Left ventricle myocardium inferior (tissue), 1 donor: ENCODE results near the gene TINAGL1. TPM values are rescaled to one million over a fixed set of nuclear protein-coding genes. Genes with fewer than 3 reads are reported as not detected.

ENCODE experiments used
- DNase-seq: peaks from one replicate; pipeline ENCODE4 v3.0.0-alpha.2; 2020
- H3K27ac ChIP-seq: fragments of 200-600 bp; replicated peaks from 2 replicates; pipeline ENCODE4 v1.8.0; 2021
- H3K27me3 ChIP-seq: fragments of 200-600 bp; 2 replicates; pipeline ENCODE4 v1.8.0; 2021; ENCODE audit warnings: low read depth
- H3K36me3 ChIP-seq: fragments of 200-600 bp; 2 replicates; pipeline ENCODE4 v1.8.0; 2021
- H3K4me1 ChIP-seq: fragments of 200-600 bp; 2 replicates; pipeline ENCODE4 v1.8.0; 2021
- H3K4me3 ChIP-seq: fragments of 200-600 bp; 2 replicates; pipeline ENCODE4 v1.8.0; 2021; ENCODE audit warnings: mild to moderate bottlenecking, moderate library complexity
- H3K9me3 ChIP-seq: fragments of 200-600 bp; replicated peaks from 2 replicates; pipeline ENCODE4 v1.8.0; 2021
- intact Hi-C: fragments of 100-400 bp; cut with micrococcal nuclease; formaldehyde crosslinking; loops from one replicate; pipeline ENCODE4 v1.11.0; 2022
- total RNA-seq: library from RNA; stranded (reverse); fragmentation: NEBNext Ultra II Directional; extraction: Animal tissue kit (Norgen Biotek cat#: 25700); gene quantifications from one replicate; pipeline ENCODE4 v1.2.1, GENCODE V29; 2021
- TF ChIP-seq, protein P1 (sequence below): fragments of 200-600 bp; IDR thresholded peaks from 2 replicates; pipeline ENCODE4 v1.8.0; 2021; ENCODE audit warnings: antibody characterized with exemption, mild to moderate bottlenecking, borderline replicate concordance
- donor health status: DM: no; HTN: yes; CAD: no; lungs with severe emphysema.

TINAGL1 gene
- total RNA-seq, 1 donor from 2014 or later, result 223 TPM

DNA sequence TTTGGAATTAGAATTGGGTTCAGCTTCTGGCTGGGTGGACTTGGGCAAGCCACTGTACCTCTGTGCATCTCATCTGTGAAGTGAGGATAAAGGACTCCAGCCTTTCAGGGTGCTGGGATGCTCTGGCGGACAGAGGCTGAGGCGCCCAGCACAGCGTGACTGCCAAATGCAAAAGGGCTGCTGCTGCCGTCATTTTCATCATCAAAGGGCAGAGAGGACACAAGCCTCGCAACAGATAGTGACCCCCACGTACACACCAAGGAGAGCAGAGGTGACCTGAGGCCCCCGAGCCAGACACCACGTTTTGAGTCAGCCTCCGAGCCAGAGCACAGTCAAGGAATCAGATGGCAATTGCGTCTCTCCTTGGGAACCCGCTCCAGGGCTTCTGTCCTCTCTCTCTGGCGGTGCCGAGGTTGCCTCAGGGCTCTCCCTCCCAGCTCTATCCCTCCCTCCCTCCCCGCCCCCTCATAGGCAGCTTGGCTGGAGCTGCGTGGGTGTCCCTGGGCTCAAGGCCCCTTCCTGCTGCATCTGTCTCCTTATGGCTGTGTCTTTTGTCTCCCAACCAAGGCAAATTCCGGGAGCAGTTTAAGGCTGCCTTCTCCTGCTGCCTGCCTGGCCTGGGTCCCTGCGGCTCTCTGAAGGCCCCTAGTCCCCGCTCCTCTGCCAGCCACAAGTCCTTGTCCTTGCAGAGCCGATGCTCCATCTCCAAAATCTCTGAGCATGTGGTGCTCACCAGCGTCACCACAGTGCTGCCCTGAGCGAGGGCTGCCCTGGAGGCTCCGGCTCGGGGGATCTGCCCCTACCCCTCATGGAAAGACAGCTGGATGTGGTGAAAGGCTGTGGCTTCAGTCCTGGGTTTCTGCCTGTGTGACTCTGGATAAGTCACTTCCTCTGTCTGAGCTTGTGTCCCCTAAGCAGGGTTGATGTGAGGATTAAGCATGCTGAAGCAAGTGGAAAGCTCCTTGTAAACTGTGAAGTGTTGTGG is 50.2 kb downstream of the TINAGL1 start:
- intact Hi-C loops, result no loop called here
- no peaks in the 10 kb centered on the region for H3K9me3 ChIP-seq
- peaks cover 34% of the 10 kb centered on the region for H3K36me3 ChIP-seq
- peak overlapping the region; percentile 95 for H3K27ac ChIP-seq
- no peaks in the 10 kb centered on the region for H3K27me3 ChIP-seq
- H3K4me1 ChIP-seq, result peaks cover 75% of the 10 kb centered on the region
- no peak for DNase-seq
- H3K4me3 ChIP-seq, result no peak overlapping the region
- TF ChIP-seq, protein P1, sequence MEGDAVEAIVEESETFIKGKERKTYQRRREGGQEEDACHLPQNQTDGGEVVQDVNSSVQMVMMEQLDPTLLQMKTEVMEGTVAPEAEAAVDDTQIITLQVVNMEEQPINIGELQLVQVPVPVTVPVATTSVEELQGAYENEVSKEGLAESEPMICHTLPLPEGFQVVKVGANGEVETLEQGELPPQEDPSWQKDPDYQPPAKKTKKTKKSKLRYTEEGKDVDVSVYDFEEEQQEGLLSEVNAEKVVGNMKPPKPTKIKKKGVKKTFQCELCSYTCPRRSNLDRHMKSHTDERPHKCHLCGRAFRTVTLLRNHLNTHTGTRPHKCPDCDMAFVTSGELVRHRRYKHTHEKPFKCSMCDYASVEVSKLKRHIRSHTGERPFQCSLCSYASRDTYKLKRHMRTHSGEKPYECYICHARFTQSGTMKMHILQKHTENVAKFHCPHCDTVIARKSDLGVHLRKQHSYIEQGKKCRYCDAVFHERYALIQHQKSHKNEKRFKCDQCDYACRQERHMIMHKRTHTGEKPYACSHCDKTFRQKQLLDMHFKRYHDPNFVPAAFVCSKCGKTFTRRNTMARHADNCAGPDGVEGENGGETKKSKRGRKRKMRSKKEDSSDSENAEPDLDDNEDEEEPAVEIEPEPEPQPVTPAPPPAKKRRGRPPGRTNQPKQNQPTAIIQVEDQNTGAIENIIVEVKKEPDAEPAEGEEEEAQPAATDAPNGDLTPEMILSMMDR, result no peak

DNA sequence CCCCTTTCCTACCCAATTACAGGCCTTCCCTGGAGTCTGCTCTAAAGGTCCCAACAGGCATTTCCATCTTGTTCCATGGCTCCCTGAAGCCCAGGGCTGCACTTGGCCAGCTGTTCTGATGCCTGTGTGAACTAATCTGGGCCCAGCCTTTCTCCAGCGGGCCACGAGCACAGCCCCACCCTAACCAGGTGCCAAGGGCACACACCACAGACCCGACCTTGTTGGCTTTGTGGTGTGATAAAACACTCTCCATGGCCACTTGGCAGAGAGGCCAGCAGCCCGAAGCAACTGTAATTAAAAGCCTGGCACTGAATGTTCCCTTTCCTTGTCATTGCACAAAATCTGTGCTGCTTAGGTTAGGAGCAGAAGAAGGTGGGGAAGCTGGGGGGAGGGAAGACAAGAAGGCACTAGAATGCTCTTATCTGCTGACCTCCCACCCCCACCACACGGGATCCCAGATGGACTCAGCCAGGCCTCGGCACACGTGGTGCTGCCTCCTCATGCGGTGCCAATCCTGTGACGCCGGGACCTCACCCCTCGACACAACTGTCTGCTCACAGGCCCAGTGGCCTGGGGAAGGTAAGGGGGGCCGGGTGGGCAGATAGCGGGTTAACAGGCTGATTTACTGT is 51.1 kb downstream of the TINAGL1 start:
- Histone ChIP-seq H3K27ac (peak overlapping the region; percentile 95), H3K27me3 (no peaks in the 10 kb centered on the region), H3K4me3 (no peak overlapping the region), H3K36me3 (peaks cover 42% of the 10 kb centered on the region), H3K4me1 (peaks cover 75% of the 10 kb centered on the region), H3K9me3 (no peaks in the 10 kb centered on the region)
- peak; percentile 72 for DNase-seq
- intact Hi-C loops, result no loop called here
- TF ChIP-seq, protein P1, result no peak

DNA sequence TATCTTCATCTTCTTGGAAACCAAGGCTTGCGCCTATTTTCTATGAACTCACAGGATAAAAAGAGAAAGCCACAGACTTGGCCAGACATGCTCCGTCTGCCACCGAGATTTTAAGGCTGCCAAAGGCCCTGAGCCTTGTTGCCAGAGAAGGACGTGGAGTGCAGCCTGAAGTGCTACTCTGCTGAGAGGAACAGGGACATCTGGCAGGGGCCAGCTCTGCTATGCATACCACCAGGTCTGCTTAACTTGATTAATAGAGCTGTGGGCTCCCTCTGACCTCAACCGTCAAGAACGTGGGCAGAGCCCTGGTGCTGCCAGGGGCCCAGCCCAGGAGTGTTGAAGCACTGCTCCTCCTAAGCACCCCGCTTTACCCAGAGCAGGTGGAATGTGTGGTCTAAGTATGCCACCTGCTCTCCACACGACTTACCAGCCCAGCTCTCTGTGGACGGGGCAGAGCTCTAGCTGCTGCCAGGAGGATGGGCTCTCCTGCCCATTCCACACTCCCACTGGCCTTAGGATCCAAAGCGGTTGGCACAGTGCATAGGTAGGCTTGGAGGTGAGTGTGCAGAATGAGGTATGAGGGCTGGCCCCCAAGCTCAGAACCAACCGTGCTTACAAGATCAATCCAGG is 51.7 kb downstream of the TINAGL1 start:
- Histone ChIP-seq H3K4me3 (peak overlapping the region; percentile 19), H3K36me3 (peaks cover 49% of the 10 kb centered on the region), H3K27ac (peak overlapping the region; percentile 95), H3K27me3 (no peaks in the 10 kb centered on the region), H3K9me3 (no peaks in the 10 kb centered on the region), H3K4me1 (peaks cover 77% of the 10 kb centered on the region)
- TF ChIP-seq, protein P1, result no peak
- peak; percentile 72 for DNase-seq
- intact Hi-C loops, result no loop called here

DNA sequence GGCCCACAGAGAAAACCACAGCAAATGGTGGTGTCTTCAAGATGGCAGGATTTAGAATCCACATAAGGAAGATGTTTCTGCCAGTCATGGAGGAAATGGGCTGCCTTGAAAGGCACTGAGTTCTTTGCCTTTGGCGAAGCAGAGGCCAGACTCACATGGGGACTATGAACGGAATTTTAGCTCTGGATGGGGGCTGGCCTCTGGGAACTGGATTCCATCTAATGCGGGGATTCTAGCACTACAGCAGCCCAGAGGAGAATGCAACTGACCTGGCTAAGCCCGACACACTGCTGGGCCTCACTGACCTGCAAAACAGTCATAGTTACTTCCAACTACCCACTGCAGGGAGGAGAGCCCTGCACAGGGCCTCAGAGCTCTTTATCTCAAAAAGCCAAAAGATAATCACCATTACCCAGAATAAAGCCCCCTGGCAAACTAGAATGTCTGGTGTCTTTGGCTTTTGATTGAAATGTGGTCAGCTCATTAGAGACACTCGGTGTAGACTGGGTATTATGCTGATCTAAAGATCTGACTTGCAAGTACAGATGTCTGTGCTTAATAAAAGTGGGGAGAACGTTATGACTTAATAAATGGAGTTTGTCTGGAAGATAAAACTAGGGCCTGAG is 52.7 kb downstream of the TINAGL1 start:
- DNase-seq, result no peak
- Histone ChIP-seq H3K27me3 (no peaks in the 10 kb centered on the region), H3K9me3 (no peaks in the 10 kb centered on the region), H3K36me3 (peaks cover 54% of the 10 kb centered on the region), H3K4me3 (no peak overlapping the region), H3K4me1 (peaks cover 87% of the 10 kb centered on the region), H3K27ac (peak overlapping the region; percentile 95)
- intact Hi-C loops, result no loop called here
- TF ChIP-seq, protein P1, result no peak

DNA sequence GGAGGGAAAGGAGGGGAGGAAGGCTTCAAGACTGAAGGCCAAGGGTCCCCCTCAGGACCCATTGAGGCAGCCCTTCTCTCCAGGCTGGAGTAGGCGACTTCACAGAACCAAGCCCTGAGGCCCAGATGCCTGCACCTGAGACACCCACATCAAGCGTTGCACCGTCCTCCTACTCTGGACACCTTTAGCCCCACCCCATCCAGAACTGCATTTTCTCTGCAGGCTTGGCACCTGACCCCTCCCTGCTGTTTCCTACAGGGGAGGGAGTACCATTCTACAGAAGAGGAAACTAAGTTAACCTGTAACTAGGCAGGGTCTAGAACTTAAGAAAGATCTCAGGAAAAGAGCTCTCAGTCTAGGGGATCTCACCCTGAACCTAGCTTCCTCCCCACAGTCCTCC is 56.3 kb downstream of the TINAGL1 start:
- peak overlapping the region; percentile 95 for H3K27ac ChIP-seq
- peaks cover 98% of the 10 kb centered on the region for H3K4me1 ChIP-seq
- peaks cover 67% of the 10 kb centered on the region for H3K36me3 ChIP-seq
- DNase-seq, result no peak
- H3K9me3 ChIP-seq, result no peaks in the 10 kb centered on the region
- TF ChIP-seq, protein P1, result no peak
- H3K27me3 ChIP-seq, result no peaks in the 10 kb centered on the region
- intact Hi-C loops, result no loop called here
- no peak overlapping the region for H3K4me3 ChIP-seq
